CD4-positive, alpha-beta memory T cell (primary cell): ENCODE data around the gene APCS. TPM values are rescaled to one million over a fixed set of nuclear protein-coding genes. Genes with fewer than 3 reads are reported as not detected.

Source experiments
- CTCF ChIA-PET: fragments of 350-600 bp; sonication (Branson Sonifier 250); formaldehyde crosslinking; loops from one replicate; lab custom pipeline; 2021; ENCODE audit warnings: inconsistent platforms; ENCODE audit not compliant: partially characterized antibody; lab: Charles Lee
- POLR2A ChIA-PET: fragments of 350-600 bp; sonication (Branson Sonifier 250); formaldehyde crosslinking; loops from one replicate; lab custom pipeline; 2021; ENCODE audit not compliant: partially characterized antibody; lab: Charles Lee
- DNase-seq, 5 donors: peaks; one replicate each; pipeline versions ENCODE4 v3.0.0 to v3.0.0-alpha.2; 2020 to 2022; ENCODE audit warnings: mixed read lengths in 1 of 5
- H3K27ac ChIP-seq: one replicate; pipeline ENCODE4 v1.7.0; 2013; ENCODE audit warnings: low read depth, low read length
- H3K27me3 ChIP-seq: 2 replicates; pipeline ENCODE4 v1.7.0; 2013; ENCODE audit warnings: mild to moderate bottlenecking, low read length, moderate library complexity; ENCODE audit not compliant: insufficient read depth
- H3K36me3 ChIP-seq: 2 replicates; pipeline ENCODE4 v1.7.0; 2013; ENCODE audit warnings: mild to moderate bottlenecking, low read length, moderate library complexity; ENCODE audit not compliant: insufficient read depth
- H3K4me1 ChIP-seq: 2 replicates; pipeline ENCODE4 v1.7.0; 2013; ENCODE audit warnings: mild to moderate bottlenecking, low read length, moderate library complexity; ENCODE audit not compliant: insufficient read depth
- H3K4me3 ChIP-seq, 2 donors: one replicate each; pipeline ENCODE4 v1.7.0; 2013; ENCODE audit warnings: low read length in 2 of 2, mild to moderate bottlenecking in 1 of 2
- H3K9me3 ChIP-seq, 2 donors: one replicate each; pipeline ENCODE4 v1.7.0; 2013; ENCODE audit warnings: low read length in 2 of 2, control low read depth in 1 of 2; ENCODE audit not compliant: control insufficient read depth in 1 of 2
- H3K27ac Mint-ChIP-seq, 7 donors: one replicate each; pipeline ENCODE4 v1.8.0; 2020 to 2021; ENCODE audit warnings: mixed read lengths in 7 of 7, mild to moderate bottlenecking in 6 of 7, inconsistent platforms in 3 of 7, moderate library complexity in 3 of 7
- H3K27me3 Mint-ChIP-seq, 2 donors: one replicate each; pipeline ENCODE4 v1.8.0; 2020 to 2021; ENCODE audit warnings: mixed read lengths in 2 of 2
- H3K36me3 Mint-ChIP-seq, 2 donors: one replicate each; pipeline ENCODE4 v1.8.0; 2020 to 2021; ENCODE audit warnings: mixed read lengths in 2 of 2, inconsistent platforms in 1 of 2, mild to moderate bottlenecking in 1 of 2
- H3K4me1 Mint-ChIP-seq, 4 donors: one replicate each; pipeline ENCODE4 v1.8.0; 2020 to 2021; ENCODE audit warnings: mixed read lengths in 4 of 4, mild to moderate bottlenecking in 1 of 4
- H3K4me3 Mint-ChIP-seq, 8 donors: one replicate each; pipeline ENCODE4 v1.8.0; 2020 to 2021; ENCODE audit warnings: mixed read lengths in 8 of 8, mild to moderate bottlenecking in 7 of 8, moderate library complexity in 6 of 8, inconsistent platforms in 3 of 8
- H3K9me3 Mint-ChIP-seq, 8 donors: one replicate each; pipeline ENCODE4 v1.8.0; 2020 to 2021; ENCODE audit warnings: mixed read lengths in 8 of 8, mild to moderate bottlenecking in 5 of 8, inconsistent platforms in 3 of 8, moderate library complexity in 1 of 8
- intact Hi-C: fragments of 100-400 bp; cut with micrococcal nuclease; formaldehyde crosslinking; loops from one replicate; pipeline ENCODE4 v1.15.1; 2023
- polyA plus RNA-seq, 2 donors: library from polyadenylated mRNA; unstranded; fragments of 300-500 nt; fragmentation: Illumina TruSeq; gene quantifications; one replicate each; pipeline ENCODE4 v1.2.3, GENCODE V29; 2021
- total RNA-seq, 2 experiments: library from RNA; stranded (reverse); gene quantifications; one replicate each; pipeline ENCODE4 v1.2.3, GENCODE V29; 2021

Gene APCS, protein sequence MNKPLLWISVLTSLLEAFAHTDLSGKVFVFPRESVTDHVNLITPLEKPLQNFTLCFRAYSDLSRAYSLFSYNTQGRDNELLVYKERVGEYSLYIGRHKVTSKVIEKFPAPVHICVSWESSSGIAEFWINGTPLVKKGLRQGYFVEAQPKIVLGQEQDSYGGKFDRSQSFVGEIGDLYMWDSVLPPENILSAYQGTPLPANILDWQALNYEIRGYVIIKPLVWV
- total RNA-seq = not detected
- polyA plus RNA-seq = not detected

DNA sequence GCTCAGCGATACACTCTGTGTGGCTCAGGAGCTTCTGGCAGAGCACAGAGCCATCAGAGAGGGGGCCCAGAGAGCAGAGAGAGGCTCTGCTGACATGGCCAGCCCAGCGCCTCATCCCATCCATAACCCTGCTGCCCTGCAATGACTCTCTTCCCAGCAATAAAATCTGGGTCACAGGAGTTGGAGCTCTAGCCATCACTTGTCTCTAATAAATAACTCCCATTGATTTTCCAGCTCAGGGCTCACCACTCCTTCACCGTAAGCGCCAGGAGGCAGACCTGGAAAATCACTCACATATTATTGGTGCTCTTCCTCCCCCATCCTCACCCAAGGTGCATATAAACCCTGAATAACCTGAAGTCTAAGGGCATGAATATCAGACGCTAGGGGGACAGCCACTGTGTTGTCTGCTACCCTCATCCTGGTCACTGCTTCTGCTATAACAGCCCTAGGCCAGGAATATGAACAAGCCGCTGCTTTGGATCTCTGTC is at the start of gene APCS:
Gene APCS (plus strand): TSS at position 366 of the 491 bp plus-strand sequence. CDS start 96 bp downstream, at position 462.
- no peak within 1 kb of the TSS for H3K4me3 Mint-ChIP-seq
- H3K4me1 Mint-ChIP-seq = no peaks in the 10 kb centered on the region
- ChIA-PET CTCF (no interaction called here), POLR2A (no interaction called here)
- Histone ChIP-seq H3K36me3 (no peaks in the 10 kb centered on the region), H3K4me1 (no peaks in the 10 kb centered on the region), H3K4me3 (no peak within 1 kb of the TSS), H3K9me3 (no peaks in the 10 kb centered on the region), H3K27ac (no peak within 1 kb of the TSS), H3K27me3 (no peaks in the 10 kb centered on the region)
- peaks cover 0 to 3% (median 0%) of the 10 kb centered on the region in 8 donors for H3K9me3 Mint-ChIP-seq
- DNase-seq = no peak
- no peak within 1 kb of the TSS for H3K27ac Mint-ChIP-seq
- H3K27me3 Mint-ChIP-seq = peaks cover 16 to 20% of the 10 kb centered on the region in 2 donors
- intact Hi-C loops = no loop called here
- no peaks in the 10 kb centered on the region for H3K36me3 Mint-ChIP-seq

DNA sequence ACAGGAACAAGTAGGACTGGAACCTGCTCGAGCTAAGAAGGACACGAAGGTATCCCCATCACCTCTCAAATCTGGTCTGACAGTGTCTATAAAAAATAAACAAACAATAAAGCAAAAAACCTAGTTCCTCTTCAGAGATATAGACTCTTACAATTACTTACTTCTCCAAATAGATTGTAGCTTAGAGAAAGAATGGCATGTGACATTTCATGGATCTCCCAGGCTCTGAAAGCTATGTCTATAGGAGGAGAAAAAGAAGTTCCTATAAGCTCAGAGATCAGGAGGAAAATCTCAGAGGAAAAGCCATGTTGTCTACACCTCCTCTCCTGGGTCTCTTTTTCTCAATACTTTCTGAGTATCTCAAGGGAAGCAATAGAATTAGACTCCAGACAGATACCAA is 39.5 kb upstream of the APCS start:
- no peaks in the 10 kb centered on the region for H3K36me3 ChIP-seq
- Mint-ChIP-seq H3K4me1 (no peaks in the 10 kb centered on the region), H3K4me3 (no peak overlapping the region), H3K27me3 (peaks cover 12 to 22% of the 10 kb centered on the region in 2 donors), H3K9me3 (peaks cover 0 to 2% (median 0%) of the 10 kb centered on the region in 8 donors), H3K36me3 (no peaks in the 10 kb centered on the region), H3K27ac (no peak overlapping the region)
- ChIA-PET CTCF (no interaction called here), POLR2A (no interaction called here)
- intact Hi-C loops = no loop called here
- DNase-seq = no peak
- no peak overlapping the region for H3K27ac ChIP-seq
- no peaks in the 10 kb centered on the region for H3K4me1 ChIP-seq
- H3K4me3 ChIP-seq = no peak overlapping the region
- no peaks in the 10 kb centered on the region for H3K27me3 ChIP-seq
- H3K9me3 ChIP-seq = no peaks in the 10 kb centered on the region

DNA sequence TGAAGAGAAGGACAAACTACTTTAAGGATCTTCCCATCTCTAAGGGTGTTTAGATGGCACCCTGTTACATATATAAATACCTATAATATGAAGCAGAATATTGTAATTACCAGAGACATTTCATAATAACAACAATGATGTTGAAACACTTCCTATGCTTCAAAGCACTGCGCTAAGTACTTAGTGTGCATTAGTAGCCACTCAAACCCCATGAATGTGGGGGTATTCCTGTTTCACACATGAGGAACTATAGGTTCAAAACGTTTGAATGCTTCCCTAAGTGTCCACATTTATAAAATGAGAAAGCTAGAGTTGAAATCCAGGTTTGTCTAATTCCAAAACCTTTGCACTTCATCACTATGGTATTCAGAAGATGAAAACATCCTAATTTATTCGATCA is 33.4 kb upstream of the APCS start:
- Histone ChIP-seq H3K27ac (no peak overlapping the region), H3K4me1 (no peaks in the 10 kb centered on the region), H3K36me3 (no peaks in the 10 kb centered on the region), H3K27me3 (no peaks in the 10 kb centered on the region), H3K9me3 (no peaks in the 10 kb centered on the region), H3K4me3 (no peak overlapping the region)
- Mint-ChIP-seq H3K4me3 (no peak overlapping the region), H3K36me3 (no peaks in the 10 kb centered on the region), H3K4me1 (no peaks in the 10 kb centered on the region), H3K27ac (no peak overlapping the region), H3K27me3 (peaks cover 7 to 17% of the 10 kb centered on the region in 2 donors), H3K9me3 (peaks cover 0 to 3% (median 0%) of the 10 kb centered on the region in 8 donors)
- ChIA-PET CTCF (no interaction called here), POLR2A (no interaction called here)
- DNase-seq = no peak
- intact Hi-C loops = no loop called here

DNA sequence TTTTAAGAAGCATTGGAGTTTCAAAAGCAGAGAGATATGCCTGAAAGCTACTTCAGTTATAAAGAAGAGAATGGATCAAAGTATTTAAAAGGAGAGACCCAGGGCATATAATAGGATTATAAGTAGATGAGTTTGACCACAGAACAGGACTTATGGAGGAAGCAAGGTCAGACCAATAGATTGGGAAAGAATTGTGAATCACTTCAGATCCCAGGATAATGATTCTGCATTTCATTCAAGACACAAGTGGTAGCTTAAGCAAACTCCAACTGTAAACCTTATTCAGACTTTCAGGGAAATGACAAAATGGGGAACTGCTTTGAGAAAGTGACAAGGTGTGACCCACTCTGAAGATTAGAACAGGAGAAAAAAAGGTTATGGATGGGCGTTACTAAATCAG is 32.9 kb upstream of the APCS start:
- H3K27ac Mint-ChIP-seq = no peak overlapping the region
- H3K4me1 Mint-ChIP-seq = no peaks in the 10 kb centered on the region
- no peak overlapping the region for H3K4me3 ChIP-seq
- no peaks in the 10 kb centered on the region for H3K36me3 Mint-ChIP-seq
- H3K4me3 Mint-ChIP-seq = no peak overlapping the region
- no peak for DNase-seq
- H3K27me3 ChIP-seq = no peaks in the 10 kb centered on the region
- ChIA-PET CTCF (no interaction called here), POLR2A (no interaction called here)
- intact Hi-C loops = no loop called here
- H3K36me3 ChIP-seq = no peaks in the 10 kb centered on the region
- H3K27me3 Mint-ChIP-seq = peaks cover 7 to 15% of the 10 kb centered on the region in 2 donors
- no peaks in the 10 kb centered on the region for H3K4me1 ChIP-seq
- H3K9me3 Mint-ChIP-seq = peaks cover 0 to 3% (median 0%) of the 10 kb centered on the region in 8 donors
- H3K9me3 ChIP-seq = no peaks in the 10 kb centered on the region
- no peak overlapping the region for H3K27ac ChIP-seq

DNA sequence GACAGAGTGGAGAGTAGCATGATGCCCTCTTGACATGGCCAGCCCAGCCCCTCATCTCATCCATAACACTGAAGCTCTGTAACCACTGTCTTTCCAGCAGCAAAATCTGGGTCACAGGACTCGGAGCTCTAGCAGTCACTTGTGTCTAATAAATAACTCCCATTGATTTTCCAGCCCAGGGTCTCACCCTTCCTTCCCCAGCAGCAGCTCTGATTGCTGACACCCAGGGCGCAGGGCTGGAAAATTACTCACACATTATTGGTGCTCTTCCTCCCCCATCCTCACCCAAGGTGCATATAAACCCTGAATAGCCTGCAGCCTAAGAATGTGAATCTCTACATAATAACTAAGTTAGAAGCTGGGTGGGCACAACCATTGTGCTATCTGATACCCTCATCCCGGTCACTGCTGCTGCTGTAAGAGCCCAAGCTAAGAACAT is 30.7 kb upstream of the APCS start:
- no peaks in the 10 kb centered on the region for H3K9me3 ChIP-seq
- DNase-seq = no peak
- no peaks in the 10 kb centered on the region for H3K4me1 ChIP-seq
- no peak overlapping the region for H3K27ac ChIP-seq
- ChIA-PET POLR2A (no interaction called here), CTCF (no interaction called here)
- Mint-ChIP-seq H3K36me3 (no peaks in the 10 kb centered on the region), H3K27ac (no peak overlapping the region), H3K4me3 (no peak overlapping the region), H3K9me3 (peaks cover 0 to 3% (median 0%) of the 10 kb centered on the region in 8 donors), H3K4me1 (no peaks in the 10 kb centered on the region), H3K27me3 (peaks cover 1 to 3% of the 10 kb centered on the region in 2 donors)
- no peaks in the 10 kb centered on the region for H3K27me3 ChIP-seq
- no peaks in the 10 kb centered on the region for H3K36me3 ChIP-seq
- intact Hi-C loops = no loop called here
- no peak overlapping the region for H3K4me3 ChIP-seq

DNA sequence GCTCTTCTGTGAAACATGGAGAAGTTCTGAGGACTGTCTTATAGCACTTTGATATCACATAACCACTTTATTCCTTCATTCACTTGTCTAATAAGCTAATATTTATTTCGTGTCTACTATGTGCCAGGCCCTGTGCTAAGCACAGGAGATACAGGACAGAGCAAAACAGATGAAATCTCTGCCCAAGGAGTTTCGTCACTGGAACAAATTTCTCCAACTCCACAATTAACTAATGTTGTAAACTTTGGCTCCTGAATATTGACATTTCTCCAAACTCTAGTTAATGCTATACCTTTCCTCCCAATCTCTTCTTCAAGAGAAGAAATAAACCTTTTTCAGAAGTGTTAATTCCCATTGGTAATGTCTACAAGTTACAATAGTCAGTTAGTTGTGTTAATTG is 27.0 kb upstream of the APCS start:
- Mint-ChIP-seq H3K4me3 (no peak overlapping the region), H3K36me3 (no peaks in the 10 kb centered on the region), H3K27ac (no peak overlapping the region), H3K27me3 (peaks cover 1 to 3% of the 10 kb centered on the region in 2 donors), H3K9me3 (peaks cover 0 to 9% (median 0%) of the 10 kb centered on the region in 8 donors), H3K4me1 (no peaks in the 10 kb centered on the region)
- no peaks in the 10 kb centered on the region for H3K36me3 ChIP-seq
- no peaks in the 10 kb centered on the region for H3K9me3 ChIP-seq
- intact Hi-C loops = no loop called here
- ChIA-PET CTCF (no interaction called here), POLR2A (no interaction called here)
- no peaks in the 10 kb centered on the region for H3K27me3 ChIP-seq
- no peak overlapping the region for H3K4me3 ChIP-seq
- H3K4me1 ChIP-seq = no peaks in the 10 kb centered on the region
- no peak for DNase-seq
- H3K27ac ChIP-seq = no peak overlapping the region

DNA sequence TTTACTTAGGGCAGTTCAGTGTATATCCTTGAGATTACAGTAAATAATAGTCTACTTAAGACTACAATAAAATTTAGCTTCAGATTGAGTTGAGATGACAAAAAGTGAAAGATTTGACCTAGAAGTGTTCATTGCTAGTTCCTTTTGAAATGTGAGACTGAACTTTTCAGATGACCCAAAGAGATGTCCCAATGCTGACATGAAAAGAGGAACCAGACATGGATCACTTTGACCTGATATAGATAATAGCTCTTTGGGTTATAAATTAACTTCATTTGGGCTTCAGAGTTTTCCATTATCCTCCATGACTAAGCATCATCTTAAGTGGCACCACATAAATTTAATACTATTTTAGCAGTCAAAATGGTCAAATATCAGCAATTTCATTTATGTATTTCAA is 26.1 kb upstream of the APCS start:
- no peak for DNase-seq
- Histone ChIP-seq H3K9me3 (no peaks in the 10 kb centered on the region), H3K27me3 (no peaks in the 10 kb centered on the region), H3K4me3 (no peak overlapping the region), H3K4me1 (no peaks in the 10 kb centered on the region), H3K36me3 (no peaks in the 10 kb centered on the region), H3K27ac (no peak overlapping the region)
- Mint-ChIP-seq H3K27ac (no peak overlapping the region), H3K4me1 (no peaks in the 10 kb centered on the region), H3K9me3 (peaks cover 0 to 9% (median 0%) of the 10 kb centered on the region in 8 donors), H3K36me3 (no peaks in the 10 kb centered on the region), H3K27me3 (peaks cover 2 to 3% of the 10 kb centered on the region in 2 donors), H3K4me3 (no peak overlapping the region)
- intact Hi-C loops = no loop called here
- ChIA-PET POLR2A (no interaction called here), CTCF (no interaction called here)
